Neural progenitor cell (in vitro differentiated cells): Measurements from ENCODE around the gene SLC24A4.

ENCODE experiments used
- CTCF ChIP-seq: fragments of 200-600 bp; sonication (generic); IDR thresholded peaks from 2 replicates; pipeline ENCODE4 v1.5.1; 2017; ENCODE audit warnings: antibody characterized with exemption, mild to moderate bottlenecking
- EZH2 ChIP-seq: fragments of 200-600 bp; sonication (generic); IDR thresholded peaks from 2 replicates; pipeline ENCODE4 v1.6.1; 2017; ENCODE audit warnings: antibody characterized with exemption, mild to moderate bottlenecking, moderate library complexity
- EZH2phosphoT487 ChIP-seq: fragments of 200-600 bp; sonication (generic); IDR thresholded peaks from 2 replicates; pipeline ENCODE4 v1.6.1; 2017; ENCODE audit warnings: antibody characterized with exemption

GRCh38 chr14:92449404-92450181 lies 126.6 kb downstream of the SLC24A4 start:
- no peak for TF ChIP-seq EZH2phosphoT487
- no peak for TF ChIP-seq CTCF
- TF ChIP-seq EZH2, result no peak
